ENCODE measurements around the gene TPSAB1. TPM values are rescaled to one million over a fixed set of nuclear protein-coding genes. Genes with fewer than 3 reads are reported as not detected.

TPSAB1 gene
- total RNA-seq, 1 donor from 2014 or later, result not detected

DNA sequence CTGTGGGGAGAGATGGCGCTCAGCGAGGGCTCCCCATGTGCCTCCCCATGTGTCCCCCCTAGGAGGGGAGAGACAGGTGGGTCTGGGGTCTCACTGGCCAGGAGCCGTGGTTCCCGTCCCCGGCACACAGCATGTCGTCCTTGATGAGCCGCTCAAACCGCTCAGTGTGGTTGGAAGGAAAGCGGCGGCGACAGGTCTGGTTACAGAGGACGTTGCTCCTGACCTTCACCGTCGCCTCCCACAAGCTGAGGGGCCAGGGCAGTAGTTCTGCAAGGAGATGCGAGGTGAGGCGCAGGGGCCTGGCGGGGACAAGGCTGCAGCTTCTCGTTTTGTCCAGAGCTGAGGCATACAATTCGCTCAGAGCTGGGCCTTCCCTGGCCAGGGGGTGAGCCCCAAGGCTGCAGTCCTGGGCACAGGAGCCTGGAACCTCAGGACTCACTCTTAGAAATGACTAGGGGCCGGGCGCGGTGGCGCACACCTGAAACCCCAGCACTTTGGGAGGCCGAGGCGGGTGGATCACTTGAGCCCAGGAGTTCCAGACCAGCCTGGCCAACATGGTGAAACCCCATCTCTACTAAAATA is 46.1 kb downstream of the TPSAB1 start:
- peaks cover 13% of the 10 kb centered on the region for H3K4me1 Mint-ChIP-seq (ENCODE audit: low read depth, unreplicated experiment)
- peaks cover 6% of the 10 kb centered on the region for H3K27me3 Mint-ChIP-seq (ENCODE audit: unreplicated experiment)
- H3K36me3 Mint-ChIP-seq (ENCODE audit: unreplicated experiment), result no peaks in the 10 kb centered on the region
- no peak overlapping the region for H3K4me3 Mint-ChIP-seq (ENCODE audit: unreplicated experiment)
- TF ChIP-seq, protein P1, sequence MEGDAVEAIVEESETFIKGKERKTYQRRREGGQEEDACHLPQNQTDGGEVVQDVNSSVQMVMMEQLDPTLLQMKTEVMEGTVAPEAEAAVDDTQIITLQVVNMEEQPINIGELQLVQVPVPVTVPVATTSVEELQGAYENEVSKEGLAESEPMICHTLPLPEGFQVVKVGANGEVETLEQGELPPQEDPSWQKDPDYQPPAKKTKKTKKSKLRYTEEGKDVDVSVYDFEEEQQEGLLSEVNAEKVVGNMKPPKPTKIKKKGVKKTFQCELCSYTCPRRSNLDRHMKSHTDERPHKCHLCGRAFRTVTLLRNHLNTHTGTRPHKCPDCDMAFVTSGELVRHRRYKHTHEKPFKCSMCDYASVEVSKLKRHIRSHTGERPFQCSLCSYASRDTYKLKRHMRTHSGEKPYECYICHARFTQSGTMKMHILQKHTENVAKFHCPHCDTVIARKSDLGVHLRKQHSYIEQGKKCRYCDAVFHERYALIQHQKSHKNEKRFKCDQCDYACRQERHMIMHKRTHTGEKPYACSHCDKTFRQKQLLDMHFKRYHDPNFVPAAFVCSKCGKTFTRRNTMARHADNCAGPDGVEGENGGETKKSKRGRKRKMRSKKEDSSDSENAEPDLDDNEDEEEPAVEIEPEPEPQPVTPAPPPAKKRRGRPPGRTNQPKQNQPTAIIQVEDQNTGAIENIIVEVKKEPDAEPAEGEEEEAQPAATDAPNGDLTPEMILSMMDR (IDR thresholded peaks at IDR 0.05; ENCODE audit: partially characterized antibody, unreplicated experiment), result no peak
- H3K9me3 Mint-ChIP-seq (ENCODE audit: unreplicated experiment), result peaks cover 2% of the 10 kb centered on the region
- no peak overlapping the region for H3K27ac Mint-ChIP-seq (ENCODE audit: unreplicated experiment)
- no peak for DNase-seq

DNA sequence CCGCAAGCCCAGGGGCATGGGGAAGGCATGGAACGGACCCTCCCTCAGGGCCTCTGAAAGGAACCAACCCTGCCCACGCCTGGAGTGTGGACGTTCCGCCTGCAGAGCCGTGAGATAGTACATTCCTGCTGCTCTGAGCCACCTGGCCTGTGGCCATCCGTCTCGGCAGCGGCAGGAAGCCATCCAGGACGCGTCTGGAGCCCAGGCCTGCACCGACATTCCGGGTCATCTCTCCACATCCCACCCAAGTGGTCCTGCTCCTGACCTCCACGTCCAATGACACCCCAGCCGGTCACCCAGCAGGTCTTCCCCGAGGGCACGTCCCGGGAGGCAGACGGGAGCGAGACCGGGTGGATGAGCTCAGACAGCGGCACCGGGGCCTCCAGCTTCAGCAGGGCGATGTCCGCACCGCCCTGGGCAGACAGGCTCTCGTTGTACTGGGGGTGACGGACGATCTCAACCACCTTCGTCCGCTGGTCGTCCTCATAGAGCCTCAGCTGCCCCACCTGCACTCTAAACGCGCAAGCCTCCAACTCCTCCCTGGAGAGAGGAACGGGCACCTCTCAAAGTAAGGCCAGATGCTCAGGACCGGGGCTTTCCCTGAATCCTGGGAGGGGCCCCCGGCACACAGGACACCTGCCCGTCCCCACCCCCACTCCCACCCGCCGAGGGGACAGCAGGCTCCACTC is 47.6 kb downstream of the TPSAB1 start:
- TF ChIP-seq, protein P1 (IDR thresholded peaks at IDR 0.05; ENCODE audit: partially characterized antibody, unreplicated experiment), result no peak
- peaks cover 2% of the 10 kb centered on the region for H3K9me3 Mint-ChIP-seq (ENCODE audit: unreplicated experiment)
- H3K4me3 Mint-ChIP-seq (ENCODE audit: unreplicated experiment), result peak overlapping the region; percentile 22
- no peak overlapping the region for H3K27ac Mint-ChIP-seq (ENCODE audit: unreplicated experiment)
- peaks cover 13% of the 10 kb centered on the region for H3K4me1 Mint-ChIP-seq (ENCODE audit: low read depth, unreplicated experiment)
- peaks cover 6% of the 10 kb centered on the region for H3K27me3 Mint-ChIP-seq (ENCODE audit: unreplicated experiment)
- no peak for DNase-seq
- H3K36me3 Mint-ChIP-seq (ENCODE audit: unreplicated experiment), result no peaks in the 10 kb centered on the region

DNA sequence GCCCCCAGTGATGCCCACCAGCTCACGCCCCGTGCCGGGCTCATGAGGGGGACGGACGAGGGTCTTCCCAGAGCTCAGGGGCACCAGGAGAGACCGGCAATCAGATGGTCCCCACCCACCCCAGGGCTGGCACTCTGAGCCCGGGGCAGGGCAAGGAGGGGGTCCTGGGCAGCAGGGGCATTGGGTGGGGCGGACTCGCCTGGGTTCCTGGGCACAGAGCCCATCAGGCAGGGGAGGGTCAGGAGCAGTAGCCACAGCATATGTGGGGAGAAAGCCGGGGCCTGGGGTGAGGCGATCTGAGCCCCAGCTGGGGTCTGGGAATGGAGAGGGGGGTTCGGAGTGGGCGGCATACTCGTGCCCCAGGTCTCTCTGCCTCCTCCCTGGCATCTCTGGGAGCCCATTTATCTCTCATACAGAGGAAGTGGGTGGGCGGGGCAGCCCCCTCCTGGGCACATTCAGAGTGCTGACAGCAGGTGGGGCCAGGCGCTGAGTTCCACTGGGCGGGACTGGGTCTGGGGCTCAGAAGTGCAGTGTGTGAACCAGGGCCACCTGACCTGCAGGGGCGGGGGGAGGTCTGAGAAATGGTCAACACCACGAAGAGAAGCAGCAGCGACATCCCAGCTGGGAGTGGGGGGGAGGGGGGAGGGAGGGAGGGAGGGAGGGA is 48.4 kb downstream of the TPSAB1 start:
- TF ChIP-seq, protein P1 (IDR thresholded peaks at IDR 0.05; ENCODE audit: partially characterized antibody, unreplicated experiment), result no peak
- Mint-ChIP-seq H3K27me3 (ENCODE audit: unreplicated experiment) (peaks cover 6% of the 10 kb centered on the region), H3K4me3 (ENCODE audit: unreplicated experiment) (no peak overlapping the region), H3K36me3 (ENCODE audit: unreplicated experiment) (no peaks in the 10 kb centered on the region), H3K4me1 (ENCODE audit: low read depth, unreplicated experiment) (peaks cover 13% of the 10 kb centered on the region), H3K9me3 (ENCODE audit: unreplicated experiment) (peaks cover 2% of the 10 kb centered on the region), H3K27ac (ENCODE audit: unreplicated experiment) (no peak overlapping the region)
- DNase-seq, result no peak

DNA sequence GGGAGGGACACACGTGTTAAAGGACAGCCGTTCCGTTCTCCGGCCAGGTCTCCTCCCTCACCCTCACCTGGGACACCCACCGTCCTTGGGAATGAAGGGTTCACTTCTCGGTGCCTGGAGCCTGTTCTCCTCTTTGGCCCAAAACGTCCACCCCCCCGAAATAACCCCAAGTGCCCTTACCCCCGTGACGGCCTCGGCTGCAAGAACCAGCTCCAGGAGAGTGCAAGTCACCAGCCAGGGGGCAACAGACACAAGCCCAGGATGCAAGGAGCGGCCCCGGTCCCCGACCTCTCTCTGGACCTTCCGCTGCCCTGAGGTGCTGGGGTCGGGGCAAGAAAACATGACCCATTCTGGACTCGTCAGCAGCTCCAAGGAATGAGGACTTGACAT is 49.0 kb downstream of the TPSAB1 start:
- DNase-seq, result no peak
- Mint-ChIP-seq H3K27ac (ENCODE audit: unreplicated experiment) (no peak overlapping the region), H3K4me1 (ENCODE audit: low read depth, unreplicated experiment) (peaks cover 15% of the 10 kb centered on the region), H3K27me3 (ENCODE audit: unreplicated experiment) (peaks cover 4% of the 10 kb centered on the region), H3K36me3 (ENCODE audit: unreplicated experiment) (no peaks in the 10 kb centered on the region), H3K9me3 (ENCODE audit: unreplicated experiment) (peaks cover 2% of the 10 kb centered on the region), H3K4me3 (ENCODE audit: unreplicated experiment) (peak overlapping the region; percentile 34)
- TF ChIP-seq, protein P1 (IDR thresholded peaks at IDR 0.05; ENCODE audit: partially characterized antibody, unreplicated experiment), result no peak

DNA sequence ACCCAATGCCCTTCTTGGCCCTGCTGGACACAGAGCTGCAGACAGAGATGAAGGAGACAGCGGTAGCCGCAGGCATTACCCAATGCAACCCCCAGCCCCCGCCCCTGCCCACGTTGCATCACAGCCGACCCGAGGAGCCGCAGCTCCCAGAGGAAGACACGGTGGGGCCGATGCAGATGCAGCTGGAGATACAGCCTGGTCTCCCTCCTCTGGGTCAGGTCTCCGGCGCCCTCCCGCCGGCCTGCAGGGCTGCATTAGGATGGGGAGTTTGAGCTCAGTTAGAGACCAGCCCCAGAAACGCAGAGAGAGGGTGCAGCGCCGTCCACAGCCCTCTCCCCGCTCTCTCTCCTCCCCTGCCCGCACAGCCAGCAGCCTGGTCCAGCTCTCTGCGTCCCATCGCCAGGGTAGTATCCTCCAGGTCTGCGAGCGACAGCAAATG is 49.6 kb downstream of the TPSAB1 start:
- Mint-ChIP-seq H3K9me3 (ENCODE audit: unreplicated experiment) (peaks cover 2% of the 10 kb centered on the region), H3K36me3 (ENCODE audit: unreplicated experiment) (no peaks in the 10 kb centered on the region), H3K27me3 (ENCODE audit: unreplicated experiment) (peaks cover 6% of the 10 kb centered on the region), H3K4me3 (ENCODE audit: unreplicated experiment) (peak overlapping the region; percentile 34), H3K4me1 (ENCODE audit: low read depth, unreplicated experiment) (peaks cover 16% of the 10 kb centered on the region), H3K27ac (ENCODE audit: unreplicated experiment) (no peak overlapping the region)
- TF ChIP-seq, protein P1 (IDR thresholded peaks at IDR 0.05; ENCODE audit: partially characterized antibody, unreplicated experiment), result no peak
- DNase-seq, result peak; percentile 67
